ENCODE results near the gene ADAM22.
"Not testable (repeated sequence)": the region's sequence is repeated elsewhere in the genome, so short reads cannot be mapped to it uniquely, and the experiment has no call there.

- TF ChIP-seq TAF1 (IDR thresholded peaks at IDR 0.05; ENCODE audit: low read depth); CTCF (IDR thresholded peaks at IDR 0.05; ENCODE audit: poor library complexity, severe bottlenecking); EP300 (conservative IDR thresholded peaks at IDR 0.05; ENCODE audit: poor library complexity, severe bottlenecking); SMC3 (conservative IDR thresholded peaks at IDR 0.05; ENCODE audit: poor library complexity); EZH2 (IDR thresholded peaks at IDR 0.05; ENCODE audit: borderline replicate concordance, insufficient read depth, low read length, poor library complexity, severe bottlenecking); MXI1 (conservative IDR thresholded peaks at IDR 0.05; ENCODE audit: poor library complexity, severe bottlenecking); REST (IDR thresholded peaks at IDR 0.05; ENCODE audit: borderline replicate concordance); POLR2AphosphoS5 (IDR thresholded peaks at IDR 0.05): not testable (repeated sequence)
Measured at GRCh38 chr7:87922759-87923395, 11.2 kb upstream of the ADAM22 start.
